ENCODE measurements around the gene DYNLRB1. TPM values are rescaled to one million over a fixed set of nuclear protein-coding genes. Genes with fewer than 3 reads are reported as not detected.

Gene DYNLRB1
- total and polyA plus RNA-seq, 10 of the 15 experiments (the other 5 are each of a cell fraction or from before 2014, with no cell fraction given), result 87.9 to 313 (median 153) TPM

DNA sequence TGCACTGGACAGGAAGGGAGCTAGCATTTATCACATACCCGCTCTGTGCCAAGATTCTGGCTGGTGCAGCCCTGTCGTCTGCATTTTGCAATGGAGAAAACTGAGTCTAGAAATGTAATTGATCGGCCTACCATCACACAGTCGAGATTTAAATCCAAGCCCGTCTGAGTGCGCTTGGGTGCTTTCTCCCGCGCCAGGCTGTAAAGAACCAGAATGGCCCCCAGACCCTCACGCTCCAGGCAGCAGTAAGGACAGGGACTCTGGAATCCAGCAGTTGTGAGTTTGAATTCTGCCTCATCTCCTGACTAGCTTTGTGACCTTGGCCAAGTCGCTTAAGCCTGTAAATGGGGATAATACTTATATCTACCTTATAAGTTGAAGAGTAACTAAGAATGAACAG is 10.8 kb downstream of the DYNLRB1 start:
- Histone ChIP-seq H3K27me3 (replicated peaks in 1 of 2; ENCODE audit: control insufficient read depth in 2 of 2, insufficient read depth in 2 of 2, low read length in 1 of 2) (no peaks in the 10 kb centered on the region), H3K9me3 (replicated peaks; ENCODE audit: control insufficient read depth, insufficient read depth, low read length) (no peaks in the 10 kb centered on the region), H3K4me3 (no peak overlapping the region), H4K20me1 (ENCODE audit: control insufficient read depth, insufficient read depth) (no peaks in the 10 kb centered on the region), H3K9ac (ENCODE audit: control insufficient read depth, insufficient read depth, low read length) (no peak overlapping the region), H3K27ac (ENCODE audit: control insufficient read depth, insufficient read depth) (no peak overlapping the region), H3K4me2 (ENCODE audit: control insufficient read depth, insufficient read depth) (no peak overlapping the region), H3K36me3 (ENCODE audit: control insufficient read depth in 2 of 2, insufficient read depth in 2 of 2, low read length in 1 of 2) (peaks cover 19 to 20% of the 10 kb centered on the region in 2 experiments), H3K79me2 (ENCODE audit: control insufficient read depth, insufficient read depth, low read length) (peaks cover 14% of the 10 kb centered on the region), H2AFZ (ENCODE audit: control insufficient read depth, low read depth, low read length) (no peak overlapping the region), H3K4me1 (ENCODE audit: control insufficient read depth, insufficient read depth, low read length) (peaks cover 5% of the 10 kb centered on the region)
- ChIA-PET CTCF (interaction anchor here (6.2 kb wide), 1 partner anchor 213 kb away, joined by 57 read pairs; no protein-coding TSS in a partner anchor), SMC1A (ENCODE audit: uncharacterized antibody, unreplicated experiment) (interaction anchor here (1.2 kb wide), 1 partner anchor 214 kb away, joined by 6 read pairs; no protein-coding TSS in a partner anchor), POLR2A (no interaction called here), RAD21 (ENCODE audit: unreplicated experiment) (no interaction called here)
- intact Hi-C loops (cut with micrococcal nuclease; ENCODE audit: unreplicated experiment) (loop anchor here (10.0 kb wide), 1 partner anchor 332 kb away; no protein-coding TSS in a partner anchor), in situ Hi-C loops (cut with MboI) (no loop called here)
- 98% methylated on average over 10 of the region's 10 CpGs for WGBS (ENCODE audit: insufficient coverage, insufficient replicate concordance, low lambda C conversion rate, missing lambda C conversion rate)
- BruUV-seq (replicated peaks), result no TSS peak
- FAIRE-seq (no peak), DNase-seq (ENCODE audit: low read depth, low spot score) (no peak), ATAC-seq (no peak)
- TF ChIP-seq ZNF274 (IDR thresholded peaks at IDR 0.05; ENCODE audit: insufficient read depth, insufficient read length), result no peak
- no peak for TF ChIP-seq PAX8 (IDR thresholded peaks at IDR 0.05)
- no peak for TF ChIP-seq MTA2 (IDR thresholded peaks at IDR 0.05; ENCODE audit: low read depth)
- TF ChIP-seq STAT3 (IDR thresholded peaks at IDR 0.05; ENCODE audit: low read depth, low read length), result no peak
- no peak for TF ChIP-seq MTA3 (IDR thresholded peaks at IDR 0.05; ENCODE audit: borderline replicate concordance, low read length)
- no peak for TF ChIP-seq PML (IDR thresholded peaks at IDR 0.05; ENCODE audit: low read length)
- no peak for TF ChIP-seq NFYB (IDR thresholded peaks at IDR 0.05; ENCODE audit: insufficient read depth, low read depth, low read length)
- no peak for TF ChIP-seq ATF3 (IDR thresholded peaks at IDR 0.05; ENCODE audit: borderline replicate concordance, extremely low read depth, low read depth, low read length)
- TF ChIP-seq EZH2 (IDR thresholded peaks at IDR 0.05; ENCODE audit: borderline replicate concordance, control insufficient read depth, low read depth, low read length), result no peak
- no peak for TF ChIP-seq TCF3 (IDR thresholded peaks at IDR 0.05; ENCODE audit: borderline replicate concordance, insufficient read depth, low read depth, low read length)
- no peak for TF ChIP-seq ZZZ3 (IDR thresholded peaks at IDR 0.05; ENCODE audit: control insufficient read depth, insufficient read length, low read depth)
- no peak for TF ChIP-seq ESRRA (IDR thresholded peaks at IDR 0.05; ENCODE audit: low read length)
- no peak for TF ChIP-seq NR2C2 (IDR thresholded peaks at IDR 0.05; ENCODE audit: borderline replicate concordance, control insufficient read depth, insufficient read length, low read depth)
- no peak for TF ChIP-seq CREM (IDR thresholded peaks at IDR 0.05; ENCODE audit: low read depth)
- TF ChIP-seq NFIC (IDR thresholded peaks at IDR 0.05; ENCODE audit: low read depth, low read length), result no peak
- TF ChIP-seq KDM1A (IDR thresholded peaks at IDR 0.05; ENCODE audit: borderline replicate concordance), result no peak
- TF ChIP-seq BACH1 (IDR thresholded peaks at IDR 0.05; ENCODE audit: borderline replicate concordance), result no peak
- TF ChIP-seq RAD51 (IDR thresholded peaks at IDR 0.05), result no peak
- TF ChIP-seq NKRF (conservative IDR thresholded peaks at IDR 0.05), result no peak
